Liver (tissue), 9 donors: ENCODE results near the gene TCHP. TPM values are rescaled to one million over a fixed set of nuclear protein-coding genes. Genes with fewer than 3 reads are reported as not detected.

Source experiments
- DNase-seq: peaks from one replicate; pipeline ENCODE4 v3.0.0-alpha.2; 2017; ENCODE audit warnings: low spot score
- H3K27ac ChIP-seq, 2 donors: one replicate each; pipeline ENCODE4 v1.7.0; 2013; ENCODE audit warnings: inconsistent platforms in 2 of 2, low read length in 2 of 2, control low read depth in 1 of 2, low read depth in 1 of 2, mild to moderate bottlenecking in 1 of 2
- H3K27me3 ChIP-seq, 4 donors: one replicate each; pipeline versions ENCODE4 v1.6.1 to v1.7.0; 2013; ENCODE audit warnings: low read length in 3 of 4, inconsistent platforms in 1 of 4, mild to moderate bottlenecking in 1 of 4, moderate library complexity in 1 of 4; ENCODE audit not compliant: control insufficient read depth in 4 of 4, insufficient read depth in 4 of 4
- H3K36me3 ChIP-seq, 4 donors: one replicate each; pipeline versions ENCODE4 v1.6.1 to v1.7.0; 2013; ENCODE audit warnings: low read length in 3 of 4, mild to moderate bottlenecking in 3 of 4, low read depth in 1 of 4, moderate library complexity in 1 of 4; ENCODE audit not compliant: control insufficient read depth in 4 of 4, insufficient read depth in 3 of 4
- H3K4me1 ChIP-seq, 4 donors: one replicate each; pipeline versions ENCODE4 v1.6.1 to v1.7.0; 2013; ENCODE audit warnings: low read length in 3 of 4, mild to moderate bottlenecking in 3 of 4, moderate library complexity in 1 of 4; ENCODE audit not compliant: control insufficient read depth in 4 of 4, insufficient read depth in 4 of 4
- H3K4me3 ChIP-seq, 3 donors: one replicate each; pipeline versions ENCODE4 v1.6.1 to v1.7.0; 2013; ENCODE audit warnings: low read length in 3 of 3, control low read depth in 1 of 3, low read depth in 1 of 3, mild to moderate bottlenecking in 1 of 3
- H3K9ac ChIP-seq, 2 donors: one replicate each; pipeline ENCODE4 v1.7.0; 2013; ENCODE audit warnings: low read length in 2 of 2, mild to moderate bottlenecking in 2 of 2, moderate library complexity in 2 of 2, control low read depth in 1 of 2, low read depth in 1 of 2
- H3K9me3 ChIP-seq, 4 donors: one replicate each; pipeline versions ENCODE4 v1.6.1 to v1.7.0; 2013; ENCODE audit warnings: low read length in 3 of 4; ENCODE audit not compliant: control insufficient read depth in 4 of 4
- ATF3 ChIP-seq: IDR thresholded peaks from 2 replicates; pipeline ENCODE4 v1.6.1; 2016; ENCODE audit warnings: antibody characterized with exemption
- FOXA1 ChIP-seq: IDR thresholded peaks from 2 replicates; pipeline ENCODE4 v1.6.1; 2016; ENCODE audit warnings: antibody characterized with exemption
- JUND ChIP-seq, 2 donors: IDR thresholded peaks; 2 replicates each; pipeline ENCODE4 v1.6.1; 2016; ENCODE audit warnings: antibody characterized with exemption in 2 of 2
- MAX ChIP-seq: IDR thresholded peaks from 2 replicates; pipeline ENCODE4 v1.6.1; 2016; ENCODE audit warnings: antibody characterized with exemption
- NR2F2 ChIP-seq: IDR thresholded peaks from 2 replicates; pipeline ENCODE4 v1.6.1; 2016; ENCODE audit warnings: antibody characterized with exemption
- RAD21 ChIP-seq, 2 donors: IDR thresholded peaks; 2 replicates each; pipeline ENCODE4 v1.6.1; 2016; ENCODE audit warnings: antibody characterized with exemption in 2 of 2, mild to moderate bottlenecking in 2 of 2
- REST ChIP-seq: IDR thresholded peaks from 2 replicates; pipeline ENCODE4 v1.6.1; 2016; ENCODE audit warnings: antibody characterized with exemption, mild to moderate bottlenecking
- TAF1 ChIP-seq: conservative IDR thresholded peaks from 2 replicates; pipeline ENCODE4 v1.6.1; 2016; ENCODE audit warnings: antibody characterized with exemption, mild to moderate bottlenecking
- WGBS: extraction: QIAGEN DNeasy Blood & Tissue Kit; methylation state at CpG from one replicate; pipeline ENCODE4 v1.1.7; 2013; 5-methylcytosine and 5-hydroxymethylcytosine counted together
- polyA plus RNA-seq, 2 donors: library from polyadenylated mRNA; stranded (reverse) in 1 of 2; unstranded in 1 of 2; fragments of 200-250 nt in 1 of 2; fragments of >200 nt in 1 of 2; fragmentation: Nextera tagmentation in 1 of 2; extraction: Ambion mirVana in 1 of 2; gene quantifications; one replicate each; pipeline versions ENCODE4 v1.2.1 to v1.2.3, GENCODE V29; 2013 to 2015
- total RNA-seq, 2 donors: library from RNA; depleted of rRNA; stranded (reverse); fragments of >200 nt; gene quantifications; one replicate each; pipeline ENCODE4 v1.2.3, GENCODE V29; 2014
- TF ChIP-seq, protein P1 (sequence below): fragments of 150-350 bp; IDR thresholded peaks from 2 replicates; pipeline ENCODE4 v1.5.1; 2017; ENCODE audit warnings: improper control_type of control experiment, low read depth, low read length; ENCODE audit not compliant: missing input control
- donor health status: healthy.
- donor health status: healthy.
- donor health status: healthy.
- donor health status: healthy.
- donor health status: healthy.

Gene TCHP
- total and polyA plus RNA-seq, 4 donors: 5.0 to 9.8 (median 5.2) TPM

- TF ChIP-seq REST (no peak), FOXA1 (no peak)
These were observed 12.8 kb downstream of the TCHP start (continued) for GRCh38 chr12:109912855-109913321.

GRCh38 chr12:109914461-109914860 lies 14.4 kb downstream of the TCHP start:
- no peaks in the 10 kb centered on the region for H3K9me3 ChIP-seq
- H3K27ac ChIP-seq: no peak overlapping the region
- peaks cover 6 to 41% (median 32%) of the 10 kb centered on the region in 4 donors for H3K36me3 ChIP-seq
- no peak overlapping the region for H3K9ac ChIP-seq
- no peaks in the 10 kb centered on the region for H3K27me3 ChIP-seq
- H3K4me3 ChIP-seq: no peak overlapping the region
- TF ChIP-seq JUND (IDR thresholded peaks at IDR 0.05) (no peak), TAF1 (no peak)
- H3K4me1 ChIP-seq: peaks cover 4 to 12% (median 9%) of the 10 kb centered on the region in 4 donors
- WGBS: 92% methylated on average over 16 of the region's 16 CpGs
- DNase-seq: no peak

- DNase-seq: no peak
- WGBS: 89% methylated on average over 26 of the region's 26 CpGs
- Histone ChIP-seq H3K27ac (no peak overlapping the region), H3K4me3 (no peak overlapping the region), H3K36me3 (peaks cover 6 to 45% (median 36%) of the 10 kb centered on the region in 4 donors), H3K4me1 (peaks cover 4 to 7% (median 6%) of the 10 kb centered on the region in 4 donors), H3K9me3 (no peaks in the 10 kb centered on the region), H3K9ac (no peak overlapping the region), H3K27me3 (no peaks in the 10 kb centered on the region)
- TF ChIP-seq ATF3: no peak
- no peak for TF ChIP-seq RAD21 (IDR thresholded peaks at IDR 0.05)
- no peak for TF ChIP-seq MAX
- no peak for TF ChIP-seq NR2F2
These were observed 15.3 kb downstream of the TCHP start for GRCh38 chr12:109915171-109916040.

GRCh38 chr12:109916045-109916444 lies 16.0 kb downstream of the TCHP start:
- Histone ChIP-seq H3K36me3 (peaks cover 9 to 45% (median 37%) of the 10 kb centered on the region in 4 donors), H3K9me3 (no peaks in the 10 kb centered on the region), H3K4me1 (peaks cover 0 to 1% (median under 1%) of the 10 kb centered on the region in 4 donors), H3K9ac (no peak overlapping the region), H3K27me3 (no peaks in the 10 kb centered on the region), H3K4me3 (no peak overlapping the region), H3K27ac (no peak overlapping the region)
- DNase-seq: no peak
- TF ChIP-seq, protein P1, sequence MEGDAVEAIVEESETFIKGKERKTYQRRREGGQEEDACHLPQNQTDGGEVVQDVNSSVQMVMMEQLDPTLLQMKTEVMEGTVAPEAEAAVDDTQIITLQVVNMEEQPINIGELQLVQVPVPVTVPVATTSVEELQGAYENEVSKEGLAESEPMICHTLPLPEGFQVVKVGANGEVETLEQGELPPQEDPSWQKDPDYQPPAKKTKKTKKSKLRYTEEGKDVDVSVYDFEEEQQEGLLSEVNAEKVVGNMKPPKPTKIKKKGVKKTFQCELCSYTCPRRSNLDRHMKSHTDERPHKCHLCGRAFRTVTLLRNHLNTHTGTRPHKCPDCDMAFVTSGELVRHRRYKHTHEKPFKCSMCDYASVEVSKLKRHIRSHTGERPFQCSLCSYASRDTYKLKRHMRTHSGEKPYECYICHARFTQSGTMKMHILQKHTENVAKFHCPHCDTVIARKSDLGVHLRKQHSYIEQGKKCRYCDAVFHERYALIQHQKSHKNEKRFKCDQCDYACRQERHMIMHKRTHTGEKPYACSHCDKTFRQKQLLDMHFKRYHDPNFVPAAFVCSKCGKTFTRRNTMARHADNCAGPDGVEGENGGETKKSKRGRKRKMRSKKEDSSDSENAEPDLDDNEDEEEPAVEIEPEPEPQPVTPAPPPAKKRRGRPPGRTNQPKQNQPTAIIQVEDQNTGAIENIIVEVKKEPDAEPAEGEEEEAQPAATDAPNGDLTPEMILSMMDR: no peak
- no peak for TF ChIP-seq MAX
- TF ChIP-seq TAF1: no peak
- 93% methylated on average over 4 of the region's 4 CpGs for WGBS
